ENCODE data around the gene MBOAT2. TPM values are rescaled to one million over a fixed set of nuclear protein-coding genes. Genes with fewer than 3 reads are reported as not detected.

Gene MBOAT2
- total RNA-seq, 1 experiment from 2014 or later: 65.1 TPM

DNA sequence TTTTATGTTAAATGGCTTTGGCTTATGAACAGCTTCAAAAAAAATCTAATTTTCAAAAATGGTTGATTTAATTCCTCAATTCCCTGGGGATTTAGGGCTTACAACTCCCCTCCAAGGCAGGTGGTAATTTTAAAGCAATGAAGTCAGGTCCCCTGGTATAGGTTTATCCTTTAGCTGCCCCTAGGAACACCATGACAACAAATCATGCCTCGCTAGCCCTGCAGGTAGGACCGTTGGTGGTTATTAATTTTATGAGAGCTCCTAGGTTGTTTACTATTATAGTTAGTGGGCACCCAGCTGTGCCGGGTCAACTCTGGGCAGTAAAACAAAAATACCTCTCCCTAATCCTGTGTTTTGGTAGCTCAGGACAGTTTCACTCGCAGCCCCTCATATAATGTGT, 26.2 kb upstream of the MBOAT2 start:
- no peak for DNase-seq (ENCODE audit: low spot score)
- H3K36me3 ChIP-seq (ENCODE audit: insufficient read depth, low read length, poor library complexity, severe bottlenecking): no peaks in the 10 kb centered on the region
- BruUV-seq (replicated peaks): no TSS peak
- H3K27me3 ChIP-seq (replicated peaks; ENCODE audit: insufficient read depth, low read depth, low read length, poor library complexity): no peaks in the 10 kb centered on the region
- TF ChIP-seq EZH2 (IDR thresholded peaks at IDR 0.05; ENCODE audit: borderline replicate concordance, low read depth, low read length, poor library complexity, severe bottlenecking) (no peak), CTCF (conservative IDR thresholded peaks at IDR 0.05; ENCODE audit: low read depth, low read length) (no peak)
- H3K4me3 ChIP-seq (ENCODE audit: low read depth, low read length, poor library complexity, severe bottlenecking): no peak overlapping the region
- H3K27ac ChIP-seq (ENCODE audit: low read depth, low read length, poor library complexity, severe bottlenecking): no peak overlapping the region
- peaks cover 28% of the 10 kb centered on the region for H3K4me1 ChIP-seq (ENCODE audit: insufficient read depth, low read length, poor library complexity, severe bottlenecking)
- intact Hi-C loops (cut with micrococcal nuclease; ENCODE audit: unreplicated experiment): no loop called here
- ChIA-PET POLR2A (ENCODE audit: low non-redundant PET) (interaction anchor here (0.5 to 0.6 kb wide), 2 partner anchors 83 to 190 kb away, joined by 3 to 4 read pairs; no protein-coding TSS in a partner anchor), CTCF (interaction anchor here (0.6 to 0.7 kb wide), 2 partner anchors 11 to 15 kb away, joined by 3 to 5 read pairs; no protein-coding TSS in a partner anchor)
- H3K9me3 ChIP-seq (ENCODE audit: low read depth, low read length, poor library complexity, severe bottlenecking): no peaks in the 10 kb centered on the region

DNA sequence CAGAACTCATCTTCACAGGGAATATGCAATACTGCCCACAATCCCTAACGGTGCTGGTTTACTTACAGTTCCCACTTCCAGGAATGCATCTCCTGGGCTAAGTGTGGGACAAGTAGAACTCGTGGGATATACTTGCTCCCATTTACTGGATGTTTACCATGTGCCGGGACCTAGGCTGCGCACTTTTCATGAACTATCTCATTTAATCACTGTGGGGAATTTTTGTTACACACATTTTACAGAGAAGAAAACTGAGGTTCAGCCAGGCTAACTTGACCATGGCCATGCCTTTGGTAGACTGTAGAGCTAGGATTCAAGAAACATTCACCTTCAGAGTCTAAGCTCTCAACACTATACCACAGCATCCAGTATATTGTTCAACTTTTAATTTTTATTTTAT, 24.4 kb upstream of the MBOAT2 start:
- TF ChIP-seq CTCF (conservative IDR thresholded peaks at IDR 0.05; ENCODE audit: low read depth, low read length): no peak
- no peak for TF ChIP-seq EZH2 (IDR thresholded peaks at IDR 0.05; ENCODE audit: borderline replicate concordance, low read depth, low read length, poor library complexity, severe bottlenecking)
- Histone ChIP-seq H3K4me1 (ENCODE audit: insufficient read depth, low read length, poor library complexity, severe bottlenecking) (peaks cover 16% of the 10 kb centered on the region), H3K4me3 (ENCODE audit: low read depth, low read length, poor library complexity, severe bottlenecking) (no peak overlapping the region), H3K27ac (ENCODE audit: low read depth, low read length, poor library complexity, severe bottlenecking) (no peak overlapping the region), H3K36me3 (ENCODE audit: insufficient read depth, low read length, poor library complexity, severe bottlenecking) (no peaks in the 10 kb centered on the region), H3K27me3 (replicated peaks; ENCODE audit: insufficient read depth, low read depth, low read length, poor library complexity) (no peaks in the 10 kb centered on the region), H3K9me3 (ENCODE audit: low read depth, low read length, poor library complexity, severe bottlenecking) (no peaks in the 10 kb centered on the region)
- DNase-seq (ENCODE audit: low spot score): no peak
- intact Hi-C loops (cut with micrococcal nuclease; ENCODE audit: unreplicated experiment): no loop called here
- CTCF ChIA-PET: no interaction called here
- POLR2A ChIA-PET (ENCODE audit: low non-redundant PET): no interaction called here
- BruUV-seq (replicated peaks): no TSS peak

GRCh38 chr2:9025746-9026145, 22.3 kb upstream of the MBOAT2 start:
- Histone ChIP-seq H3K27ac (ENCODE audit: low read depth, low read length, poor library complexity, severe bottlenecking) (no peak overlapping the region), H3K4me1 (ENCODE audit: insufficient read depth, low read length, poor library complexity, severe bottlenecking) (no peaks in the 10 kb centered on the region), H3K9me3 (ENCODE audit: low read depth, low read length, poor library complexity, severe bottlenecking) (no peaks in the 10 kb centered on the region), H3K36me3 (ENCODE audit: insufficient read depth, low read length, poor library complexity, severe bottlenecking) (no peaks in the 10 kb centered on the region), H3K27me3 (replicated peaks; ENCODE audit: insufficient read depth, low read depth, low read length, poor library complexity) (no peaks in the 10 kb centered on the region), H3K4me3 (ENCODE audit: low read depth, low read length, poor library complexity, severe bottlenecking) (no peak overlapping the region)
- intact Hi-C loops (cut with micrococcal nuclease; ENCODE audit: unreplicated experiment): no loop called here
- no TSS peak for BruUV-seq (replicated peaks)
- CTCF ChIA-PET: no interaction called here
- TF ChIP-seq EZH2 (IDR thresholded peaks at IDR 0.05; ENCODE audit: borderline replicate concordance, low read depth, low read length, poor library complexity, severe bottlenecking) (no peak), CTCF (conservative IDR thresholded peaks at IDR 0.05; ENCODE audit: low read depth, low read length) (no peak)
- POLR2A ChIA-PET (ENCODE audit: low non-redundant PET): no interaction called here
- DNase-seq (ENCODE audit: low spot score): no peak
